NOMO-1 treated with dmso at 0.1 percent for 144 hours (cell line): ENCODE data around the gene DIPK1B.

Source experiments
- DNase-seq: peaks from one replicate; lab custom pipeline; 2025; ENCODE audit not compliant: unreplicated experiment; lab: John Stamatoyannopoulos, UW

Gene DIPK1B

DNA sequence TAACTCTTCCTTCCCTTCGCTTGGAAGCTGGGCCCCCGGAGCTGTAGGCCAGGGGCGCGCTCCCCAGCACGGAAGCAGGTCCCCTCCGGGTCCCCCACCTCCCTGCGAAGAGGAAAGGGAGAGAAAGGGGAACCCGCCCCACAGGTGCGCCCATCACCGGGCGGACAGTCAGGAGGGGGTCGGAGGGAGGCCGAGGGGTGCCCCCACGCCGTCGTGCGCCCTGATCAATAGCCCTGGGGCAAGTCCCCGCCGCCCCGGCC, 25.9 kb upstream of the DIPK1B start:
- DNase-seq: no peak

DNA sequence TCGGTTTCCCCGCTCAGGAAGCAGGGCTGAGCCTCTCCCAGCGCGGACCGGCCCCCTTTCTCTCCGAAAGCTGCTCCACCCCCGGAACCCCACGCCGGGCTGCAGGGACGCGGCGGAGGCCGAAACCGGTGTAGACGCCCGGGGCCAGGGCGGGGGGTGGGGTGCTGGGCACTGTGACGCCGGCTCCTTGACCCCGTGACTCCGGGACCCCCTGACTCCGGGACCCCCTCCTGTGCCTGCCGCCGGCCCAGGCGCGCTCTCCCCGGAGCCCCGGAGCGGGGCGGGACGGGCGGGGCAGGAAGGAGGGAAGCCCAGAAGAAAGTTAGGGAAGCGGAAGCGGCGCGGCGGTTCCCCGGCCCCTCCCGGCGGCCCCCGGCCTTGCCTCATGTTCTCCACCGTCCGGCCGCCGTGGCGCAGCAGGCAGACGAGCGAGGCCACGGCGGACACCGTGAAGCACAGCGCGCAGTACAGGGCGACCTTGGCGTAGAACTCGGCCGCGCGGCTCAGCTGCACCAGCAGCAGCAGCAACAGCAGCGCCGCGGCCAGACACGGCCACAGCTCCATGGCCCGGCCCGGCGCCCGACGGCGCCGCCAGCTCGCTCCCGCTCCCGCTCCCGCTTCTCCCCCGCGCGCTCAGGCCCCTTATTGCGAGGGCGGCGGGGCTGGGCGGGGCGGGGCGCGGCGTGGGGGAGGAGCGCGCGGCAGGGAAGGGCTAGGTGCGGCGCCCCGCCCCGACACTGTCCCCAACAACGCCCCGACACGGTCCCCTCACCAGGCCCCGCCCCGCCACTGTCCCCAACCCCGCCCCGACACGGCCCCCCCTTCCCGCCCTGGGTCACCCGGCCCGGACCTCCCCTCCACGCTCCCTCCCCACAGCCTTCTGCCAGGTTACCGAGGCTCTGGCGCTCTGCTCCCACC, 25.3 kb upstream of the DIPK1B start, which contains the start of gene AGPAT2:
AGPAT2 (minus strand) TSS at position 664 of the 918 bp plus-strand sequence; CDS start at position 564, 100 bp downstream.
- DNase-seq: peak; percentile 86

- peak; percentile 27 for DNase-seq
These were observed 24.6 kb upstream of the DIPK1B start for GRCh38 chr9:136687721-136688223.

GRCh38 chr9:136688274-136689107, 23.9 kb upstream of the DIPK1B start:
- DNase-seq: no peak

- DNase-seq: no peak
These were observed 23.3 kb upstream of the DIPK1B start for GRCh38 chr9:136689108-136689460.

DNA sequence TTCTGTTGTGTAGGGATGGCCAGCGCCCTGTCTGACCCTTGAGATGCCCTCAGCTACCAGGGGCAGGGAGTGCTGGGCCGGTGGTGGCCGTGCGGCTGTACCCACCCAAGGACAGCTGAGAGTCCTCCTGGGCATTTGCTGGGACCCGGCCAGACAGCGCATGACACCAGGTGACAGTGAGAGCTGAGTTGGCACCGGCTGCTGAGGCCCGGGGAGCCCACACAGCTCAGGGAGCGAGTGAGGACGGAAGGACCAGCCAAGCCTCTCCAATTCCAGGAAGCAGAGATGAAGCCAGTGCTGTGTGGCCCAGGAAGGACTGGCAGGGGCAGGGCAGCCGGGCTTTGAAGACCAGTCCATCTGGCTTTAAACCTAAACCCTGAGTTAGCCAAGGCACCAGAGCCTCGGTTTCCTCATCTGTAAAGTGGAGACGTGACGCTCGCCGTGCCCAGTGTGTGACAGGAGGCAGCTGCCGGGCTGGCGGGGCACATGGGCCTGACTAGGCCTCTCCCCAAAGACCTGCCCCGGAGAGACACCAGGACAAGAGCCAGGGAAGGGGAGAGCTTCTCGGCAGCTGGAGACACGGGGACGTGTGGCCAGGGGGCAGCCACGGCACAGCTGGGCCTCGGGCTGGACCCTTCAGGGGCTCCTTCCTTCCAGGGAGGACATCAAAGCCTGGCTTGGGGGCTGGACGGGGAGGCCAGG, 22.1 kb upstream of the DIPK1B start:
- no peak for DNase-seq

- no peak for DNase-seq
These were observed 21.5 kb upstream of the DIPK1B start for GRCh38 chr9:136690806-136691261.

DNA sequence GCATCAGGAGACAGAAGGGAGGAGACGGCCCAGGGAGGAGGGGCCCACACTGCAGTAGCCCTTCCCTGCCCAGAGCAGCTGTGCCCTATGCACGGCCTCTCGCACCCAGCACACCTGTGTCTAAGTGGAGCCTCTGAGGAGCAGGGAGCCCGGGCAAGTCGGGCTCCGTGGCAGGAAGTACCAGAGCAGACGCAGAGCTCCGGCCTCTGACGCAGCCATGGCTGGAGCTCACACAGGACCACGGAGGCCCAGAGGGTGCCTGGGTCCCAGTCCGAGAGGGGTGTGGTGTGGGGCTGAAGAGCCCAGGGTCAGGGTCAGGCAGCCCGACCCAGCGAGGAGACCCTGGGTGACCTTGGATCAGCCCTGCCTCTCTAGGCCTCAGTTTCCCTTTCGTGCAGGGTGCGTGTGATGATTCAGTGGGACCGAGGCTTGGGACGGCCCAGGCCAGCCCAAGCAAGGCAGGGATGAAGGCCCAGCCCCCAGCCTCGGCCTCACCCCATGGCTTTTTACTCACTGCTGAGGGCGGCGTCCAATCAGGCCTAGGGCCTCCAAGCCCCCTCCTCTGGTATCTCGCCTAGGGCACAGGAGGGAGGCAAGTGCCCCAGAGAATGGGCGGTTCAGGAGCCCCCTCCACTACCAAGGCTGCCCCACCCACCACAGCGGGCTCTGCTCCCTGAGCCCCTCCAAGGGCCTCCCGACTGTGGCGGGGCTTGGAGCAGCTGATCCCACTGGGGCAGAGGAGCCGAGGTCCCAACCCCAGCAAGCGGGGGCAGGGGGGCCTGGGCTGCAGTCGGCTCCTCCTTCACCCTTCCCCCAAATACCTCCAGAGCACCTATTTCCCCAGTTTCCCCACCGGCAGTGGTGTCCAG, 20.8 kb upstream of the DIPK1B start:
- no peak for DNase-seq

GRCh38 chr9:136692185-136693134, 19.9 kb upstream of the DIPK1B start:
- no peak for DNase-seq

DNA sequence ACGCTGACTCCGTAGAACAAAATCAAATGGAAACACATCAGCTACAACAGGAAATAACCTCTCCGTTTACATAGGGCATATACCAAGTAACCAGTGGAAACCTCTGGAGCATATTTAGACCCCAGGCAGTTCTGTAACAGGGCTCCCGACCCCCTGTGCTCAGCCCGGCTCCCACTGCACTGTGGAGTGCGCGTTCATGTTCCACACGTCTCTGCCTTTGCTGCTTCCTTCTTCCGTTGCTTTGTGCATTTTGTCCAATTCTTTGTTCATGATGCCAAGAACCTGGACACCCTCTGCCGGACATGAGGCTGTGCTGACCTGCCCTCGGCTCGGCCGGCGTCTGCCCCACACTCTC, 19.3 kb upstream of the DIPK1B start:
- DNase-seq: no peak

DNA sequence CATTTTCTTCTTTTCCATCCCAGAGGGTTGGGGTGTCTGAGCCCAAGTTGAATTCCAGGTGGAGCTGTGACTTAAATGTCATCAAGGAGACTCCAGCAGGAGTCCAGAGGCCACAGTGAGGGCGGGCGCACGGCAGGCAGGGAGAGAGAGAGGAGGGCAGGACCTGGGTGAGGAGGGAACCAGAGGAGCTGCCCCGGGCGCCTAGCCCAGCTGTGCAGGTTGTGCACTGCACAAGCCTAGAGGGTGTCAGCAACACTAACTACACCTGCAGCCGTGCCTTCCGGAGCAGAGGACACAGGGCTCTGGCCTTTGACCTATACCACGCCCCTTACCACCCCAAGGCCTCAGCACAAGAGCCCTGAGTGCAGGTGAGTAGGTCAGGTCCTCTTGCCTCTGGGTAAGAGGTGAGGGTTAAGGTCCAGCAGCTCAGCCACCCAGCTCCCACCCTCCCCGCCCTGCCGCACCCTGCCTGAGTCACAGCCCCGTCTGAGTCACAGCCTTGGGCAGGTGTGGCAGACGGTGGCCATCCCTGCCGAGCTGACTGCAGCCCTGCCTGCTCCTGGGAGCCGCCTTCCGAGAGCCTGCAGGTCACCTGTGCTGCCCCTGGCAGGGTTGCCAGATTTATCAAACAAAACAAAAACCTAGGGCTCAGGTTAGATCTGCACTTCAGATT, 18.7 kb upstream of the DIPK1B start:
- no peak for DNase-seq

GRCh38 chr9:136694163-136694871, 18.1 kb upstream of the DIPK1B start:
- peak; percentile 47 for DNase-seq

DNA sequence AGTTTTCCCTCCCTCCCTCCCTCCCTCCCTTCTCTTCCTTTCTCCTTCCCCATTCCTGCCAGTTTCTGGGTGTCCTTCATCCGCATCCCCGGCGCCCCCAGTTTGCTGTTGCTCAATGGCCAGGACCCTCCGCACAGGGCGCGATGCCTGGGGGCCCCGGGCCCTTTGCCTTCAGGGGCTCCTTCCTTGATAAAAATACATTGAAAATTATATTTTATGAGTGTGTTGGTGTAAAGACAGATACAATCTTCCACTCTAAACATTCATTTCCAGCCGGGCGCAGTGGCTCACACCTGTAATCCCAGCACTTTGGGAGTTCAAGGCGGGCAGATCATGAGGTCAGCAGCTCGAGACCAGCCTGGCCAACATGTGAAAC, 17.5 kb upstream of the DIPK1B start:
- no peak for DNase-seq

DNA sequence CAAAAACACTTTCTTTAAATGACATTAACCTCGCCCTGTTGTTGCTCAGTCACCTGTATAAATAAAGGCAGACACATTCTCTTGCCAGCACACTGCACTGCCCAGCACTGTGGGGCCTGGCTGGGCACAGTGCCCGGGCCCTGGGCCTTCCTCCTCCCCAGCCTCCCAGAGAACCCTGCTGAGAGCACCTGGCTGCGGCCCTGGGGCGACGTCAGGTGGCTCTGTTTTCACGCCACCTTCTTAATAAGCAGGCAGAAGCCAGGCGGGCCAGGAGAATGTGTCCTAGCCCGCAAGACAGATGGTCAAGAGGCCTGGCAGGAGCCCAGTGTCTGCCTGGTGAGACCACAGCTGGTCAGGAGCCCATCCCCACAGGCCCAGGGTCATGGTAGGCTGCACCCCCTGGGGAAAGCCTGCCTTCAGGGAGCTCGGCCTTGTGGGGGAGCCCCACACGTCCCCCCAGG, 16.9 kb upstream of the DIPK1B start:
- DNase-seq: no peak

DNA sequence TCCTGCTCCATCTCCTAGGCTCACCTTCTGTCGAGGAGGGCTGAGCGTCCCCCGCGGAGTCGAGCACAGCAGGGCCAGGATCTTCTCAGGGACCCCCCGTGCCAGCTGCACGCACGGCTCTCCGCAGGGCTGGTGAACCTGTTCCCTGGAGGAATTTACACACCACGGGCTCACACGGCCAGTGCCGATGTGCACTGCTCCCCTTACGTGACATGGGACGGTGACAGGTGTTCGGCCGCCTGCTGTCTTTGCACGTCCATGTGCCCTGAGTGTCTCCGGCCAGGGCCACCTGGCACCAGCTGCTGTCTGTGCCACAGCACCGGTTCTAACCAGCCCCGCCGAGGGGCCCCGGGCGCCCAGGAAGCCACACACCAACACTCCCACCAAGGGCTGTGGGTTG, 16.4 kb upstream of the DIPK1B start:
- no peak for DNase-seq

GRCh38 chr9:136696502-136696901, 15.9 kb upstream of the DIPK1B start:
- no peak for DNase-seq

- DNase-seq: peak; percentile 76
These were observed 15.1 kb upstream of the DIPK1B start for GRCh38 chr9:136697146-136697820.
